Activated CD8-positive, alpha-beta memory T cell treated with anti-CD3 and anti-CD28 coated beads for 1 hour (primary cell): ENCODE results near the gene NID1.
A peak's percentile ranks its signal among the peaks of the same experiment; 100 is the strongest.

Experiments
- DNase-seq, 2 donors: peaks; one replicate each; pipeline ENCODE4 v3.0.0-alpha.2; 2020; ENCODE audit warnings: low read depth in 1 of 2; ENCODE audit errors: extremely low read depth in 1 of 2

Gene NID1

GRCh38 chr1:236067854-236068454 lies 3.1 kb upstream of the NID1 start:
- no peak for DNase-seq

GRCh38 chr1:236066828-236067386 lies 2.0 kb upstream of the NID1 start:
- peak in 1 of 2 donors; percentile 41 for DNase-seq

- DNase-seq, result no peak
These were observed 1.2 kb upstream of the NID1 start for GRCh38 chr1:236066054-236066453.

GRCh38 chr1:236065509-236066005 lies 667 bp upstream of the NID1 start:
- no peak for DNase-seq

- DNase-seq, result no peak
These were observed 794 bp downstream of the NID1 start for GRCh38 chr1:236063919-236064673.

- DNase-seq, result no peak
These were observed 1.4 kb downstream of the NID1 start for GRCh38 chr1:236063551-236063918.

DNA sequence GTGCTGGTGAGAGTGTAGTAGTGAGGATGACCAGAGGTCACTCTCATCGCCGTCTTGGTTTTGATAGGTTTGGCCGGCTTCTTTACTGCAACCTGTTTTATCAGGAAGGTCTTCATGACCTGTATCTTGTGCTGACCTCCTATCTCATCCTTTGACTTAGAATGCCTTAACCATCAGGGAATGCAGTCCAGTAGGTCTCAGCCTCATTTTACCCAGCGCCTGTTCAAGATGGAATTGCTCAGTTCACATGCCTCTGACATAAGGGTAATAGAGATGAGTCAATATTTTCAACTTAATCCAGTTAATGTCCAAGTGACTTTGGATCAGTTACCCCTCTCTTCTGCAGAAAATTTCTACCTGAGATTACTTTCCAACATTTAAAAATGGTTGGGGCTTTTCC lies 4.6 kb downstream of the NID1 start:
- no peak for DNase-seq

GRCh38 chr1:236059011-236059410 lies 5.9 kb downstream of the NID1 start:
- no peak for DNase-seq

DNA sequence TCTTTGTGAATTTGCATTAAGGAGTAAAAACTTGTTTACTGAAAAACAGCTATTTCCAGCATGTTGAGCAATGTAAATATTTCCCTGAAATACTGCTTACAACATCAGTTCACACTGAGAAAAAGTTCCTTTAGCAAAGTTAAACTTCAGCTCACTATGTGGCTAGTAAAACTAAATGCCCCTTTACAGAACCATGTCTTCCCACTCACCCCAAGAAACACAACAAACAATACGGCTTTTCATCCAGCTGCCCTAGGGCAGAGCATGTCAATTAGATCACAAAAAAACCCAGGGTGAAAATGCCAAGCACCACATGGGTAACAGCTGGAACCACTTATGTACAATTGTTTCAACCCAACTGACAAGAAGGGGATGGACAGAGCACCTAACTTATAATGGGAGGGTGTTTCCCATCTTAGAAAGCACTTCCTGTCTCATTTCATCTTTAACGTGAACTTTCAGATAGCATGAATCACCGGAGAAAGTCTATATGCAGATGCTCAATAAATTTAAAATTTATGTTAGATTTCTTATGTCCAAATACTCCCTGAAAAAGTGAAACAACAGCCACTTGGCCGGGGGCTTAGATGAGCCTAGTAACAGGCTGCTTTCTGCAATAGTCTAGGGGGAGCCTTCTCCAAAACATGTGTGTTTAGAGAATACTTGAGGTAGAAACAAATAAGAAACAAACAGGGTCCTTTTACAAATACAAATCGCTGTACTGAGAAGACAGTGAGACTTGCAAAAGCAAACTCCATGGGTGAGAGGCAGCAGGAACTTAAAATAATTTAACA lies 6.6 kb downstream of the NID1 start:
- DNase-seq, result no peak

DNA sequence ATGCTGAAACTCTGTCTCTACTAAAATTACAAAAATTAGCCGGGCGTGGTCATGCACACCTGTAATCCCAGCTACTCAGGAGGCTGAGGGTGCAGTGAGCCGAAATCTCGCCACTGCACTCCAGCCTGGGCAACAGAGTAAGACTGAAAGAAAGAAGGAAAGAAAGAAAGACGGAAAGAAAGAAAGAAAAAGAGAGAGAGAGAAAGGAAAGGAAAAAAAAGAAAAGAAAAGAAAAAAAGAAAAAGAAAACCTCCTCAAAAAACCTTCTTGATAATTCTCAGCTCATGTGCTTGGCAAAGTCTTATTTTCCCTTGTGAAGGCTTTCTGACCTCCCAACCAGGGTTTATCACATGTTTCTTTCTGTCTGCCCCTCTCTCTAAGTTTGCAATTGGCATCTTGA lies 7.3 kb downstream of the NID1 start:
- no peak for DNase-seq

DNA sequence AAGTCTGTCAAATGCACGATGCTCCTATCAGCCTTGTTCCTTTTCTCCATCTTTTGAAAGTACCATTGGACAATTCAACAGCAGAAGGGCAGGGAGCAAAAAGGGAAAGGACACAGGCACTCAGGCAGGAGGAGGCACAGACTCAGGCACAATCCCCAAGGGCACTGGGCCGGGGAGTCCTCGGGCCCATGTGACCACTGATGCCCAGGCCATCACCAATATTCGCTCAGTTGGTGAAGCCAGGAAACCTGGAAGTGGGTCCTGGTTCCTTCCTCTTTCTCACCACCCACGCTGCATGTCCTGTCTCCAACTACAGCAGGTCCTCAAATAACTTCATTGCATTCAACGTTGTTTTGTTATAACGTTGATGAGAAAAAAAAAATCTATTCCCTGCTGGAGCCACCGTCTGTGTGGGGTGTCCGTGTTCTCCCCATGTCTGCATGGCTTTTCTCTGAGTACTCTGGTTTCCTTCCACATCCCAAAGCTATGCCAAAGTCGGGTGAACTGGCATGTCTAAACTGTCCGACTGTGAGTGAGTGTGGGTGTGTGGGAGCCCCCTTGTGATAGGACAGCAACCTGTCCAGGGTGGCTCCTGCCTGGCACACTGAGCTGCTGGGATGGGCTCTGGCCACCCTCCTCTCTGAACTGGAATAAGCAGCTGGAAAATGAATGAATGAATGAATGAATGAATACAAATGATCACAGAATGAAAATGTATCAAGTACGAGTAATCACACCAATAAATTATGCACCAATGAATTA lies 12.5 kb downstream of the NID1 start:
- DNase-seq, result no peak

DNA sequence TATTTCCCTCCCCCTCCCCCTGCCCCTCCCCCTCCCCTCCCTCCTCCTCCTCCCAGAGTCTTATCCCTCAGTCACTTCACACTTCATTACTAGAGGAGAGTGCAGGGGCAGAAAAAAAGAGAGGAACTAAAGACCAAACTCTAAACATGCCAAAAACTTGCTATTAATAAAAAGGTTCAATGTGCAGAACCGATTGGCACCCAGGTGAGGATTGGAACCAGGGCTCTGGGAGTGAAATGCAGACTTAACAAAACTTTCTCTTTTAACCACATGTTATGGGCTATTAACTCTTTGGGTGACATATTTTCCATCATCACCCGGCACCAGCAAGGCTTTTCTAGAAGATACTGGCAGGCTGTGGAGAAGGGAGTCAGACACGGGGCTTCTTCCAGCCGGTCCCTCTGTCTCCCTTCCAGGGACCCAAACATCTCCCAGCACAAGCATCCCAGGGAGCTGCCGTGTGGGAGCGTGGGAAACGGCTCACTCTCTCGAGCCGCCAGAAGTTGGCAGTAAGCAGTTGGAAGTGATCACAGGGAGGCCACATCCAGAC lies 13.6 kb downstream of the NID1 start:
- no peak for DNase-seq

DNA sequence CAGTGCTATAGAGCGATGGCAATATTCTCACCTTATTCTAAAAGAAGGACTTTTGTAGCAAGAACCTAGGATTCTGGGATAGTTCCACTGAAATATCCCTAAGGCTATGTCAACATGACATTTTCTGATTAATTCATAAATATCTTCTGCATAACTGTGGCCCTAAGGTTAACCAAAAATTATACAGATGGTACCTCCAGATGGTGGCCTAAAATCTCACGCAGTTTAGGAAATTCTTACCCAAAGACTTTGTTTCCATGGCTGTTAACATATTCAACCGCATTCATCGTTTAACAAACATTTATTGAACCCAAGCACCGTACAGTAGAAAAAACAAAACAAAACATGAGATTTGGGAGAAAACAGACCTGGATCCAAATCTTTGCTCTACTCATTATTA lies 19.1 kb downstream of the NID1 start:
- DNase-seq, result no peak

- no peak for DNase-seq
These were observed 20.5 kb downstream of the NID1 start for GRCh38 chr1:236044341-236044740.

- no peak for DNase-seq
These were observed 23.0 kb downstream of the NID1 start for GRCh38 chr1:236041631-236042618.

GRCh38 chr1:236039740-236040685 lies 24.9 kb downstream of the NID1 start:
- DNase-seq, result no peak

DNA sequence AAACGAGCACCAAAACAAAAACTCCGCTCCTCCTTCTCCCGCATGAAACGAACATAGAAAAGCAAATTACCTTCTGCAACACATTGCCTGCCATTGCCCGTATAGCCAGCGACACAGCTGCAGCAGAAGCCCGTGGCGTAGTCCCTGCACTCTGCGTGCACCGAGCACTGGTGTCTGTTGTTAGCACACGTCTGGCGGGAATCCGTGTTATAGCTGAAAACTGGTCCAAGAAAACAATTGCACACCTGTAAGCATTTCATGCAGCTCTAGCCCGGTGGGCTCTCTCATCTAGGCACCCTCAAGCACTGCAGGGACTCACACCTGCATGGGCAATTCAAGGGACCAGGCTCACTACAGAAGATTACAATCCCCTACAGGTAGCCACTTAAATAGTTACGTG lies 26.9 kb downstream of the NID1 start:
- no peak for DNase-seq

DNA sequence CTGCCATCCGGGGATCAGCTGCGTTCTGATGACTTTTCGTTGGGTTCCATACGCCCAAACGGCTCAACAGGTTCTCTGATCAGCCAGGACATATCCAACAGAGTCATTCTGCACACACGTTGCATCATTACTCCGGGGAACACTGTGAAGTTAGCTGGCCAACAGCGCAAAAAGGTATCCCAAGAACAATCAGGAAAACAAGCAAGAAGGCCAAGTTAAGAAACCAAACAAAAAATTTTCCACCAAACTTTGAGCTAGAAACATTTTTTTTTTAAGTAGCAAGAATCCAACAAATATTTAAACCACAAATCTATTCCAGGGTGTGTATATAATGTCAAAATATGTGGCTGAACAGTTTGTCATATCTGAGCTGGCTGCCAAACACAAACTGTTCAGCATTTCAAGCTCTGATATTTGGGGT lies 29.2 kb downstream of the NID1 start:
- DNase-seq, result no peak
